ENCODE data around the gene ISCU. TPM values are rescaled to one million over a fixed set of nuclear protein-coding genes. Genes with fewer than 3 reads are reported as not detected.
A peak's percentile ranks its signal among the peaks of the same experiment; 100 is the strongest.

Gene ISCU
- total and polyA plus RNA-seq, 9 of the 15 experiments (the other 6 are each of a cell fraction or from before 2014, with no cell fraction given) = 15.9 to 92.5 (median 77.3) TPM

DNA sequence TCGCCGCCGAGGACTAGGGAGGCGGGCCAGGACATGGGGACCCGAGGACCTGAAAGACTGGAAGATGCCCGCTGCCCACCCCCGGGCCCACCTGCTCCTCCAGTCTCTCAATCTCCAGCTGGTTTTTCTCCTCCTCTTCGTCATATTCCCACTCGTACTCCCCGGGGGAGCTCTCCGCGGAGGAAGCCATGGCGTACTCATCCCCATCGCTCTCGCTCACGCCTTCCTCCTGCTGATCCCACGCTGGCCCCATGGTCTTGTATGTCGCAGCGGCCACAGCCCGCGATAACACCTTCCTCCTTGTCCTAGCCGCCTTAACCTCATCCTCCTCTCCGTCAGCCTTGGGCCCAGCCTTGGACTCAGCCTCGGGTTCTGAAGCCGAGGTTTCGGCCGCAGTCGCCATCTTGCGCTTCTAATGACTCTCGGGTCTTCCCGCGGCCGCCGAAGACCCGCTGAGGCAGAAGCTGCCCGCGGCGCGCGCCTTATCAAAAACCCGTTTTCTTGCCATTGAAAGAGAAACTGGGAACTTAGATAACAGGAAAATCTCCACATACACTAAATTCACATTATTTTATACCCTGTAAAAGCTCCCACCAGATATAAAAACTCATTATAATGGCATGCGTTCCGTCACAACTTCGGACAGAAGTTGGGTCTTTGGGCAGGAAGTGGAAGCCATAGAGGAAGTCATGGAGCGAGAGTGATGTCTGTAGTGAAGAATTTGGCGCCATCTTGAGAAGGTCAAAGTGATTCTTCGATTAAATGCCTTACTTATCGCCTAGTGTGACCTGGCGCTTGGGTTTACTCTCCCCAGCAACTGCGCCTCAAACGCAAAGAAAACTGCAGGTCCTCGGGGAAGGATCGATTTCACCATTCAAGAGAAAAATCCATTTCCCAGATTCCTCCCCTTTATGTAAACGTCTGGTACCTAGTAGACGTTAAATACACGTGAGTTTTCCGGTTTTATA is 1.4 kb upstream of the ISCU start, which contains the start of gene SART3 (continued):
- TF ChIP-seq, protein P1, sequence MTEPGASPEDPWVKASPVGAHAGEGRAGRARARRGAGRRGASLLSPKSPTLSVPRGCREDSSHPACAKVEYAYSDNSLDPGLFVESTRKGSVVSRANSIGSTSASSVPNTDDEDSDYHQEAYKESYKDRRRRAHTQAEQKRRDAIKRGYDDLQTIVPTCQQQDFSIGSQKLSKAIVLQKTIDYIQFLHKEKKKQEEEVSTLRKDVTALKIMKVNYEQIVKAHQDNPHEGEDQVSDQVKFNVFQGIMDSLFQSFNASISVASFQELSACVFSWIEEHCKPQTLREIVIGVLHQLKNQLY (CRISPR knock-in tag; conservative IDR thresholded peaks at IDR 0.05) = no peak
- TF ChIP-seq YY1 (IDR thresholded peaks at IDR 0.05; ENCODE audit: borderline replicate concordance in 1 of 3, control insufficient read depth in 1 of 3, extremely low read depth in 1 of 3, insufficient read depth in 3 of 3, insufficient read length in 1 of 3, insufficient replicate concordance in 2 of 3, low read depth in 1 of 3, low read length in 2 of 3) = peak; percentile 87 to 92 (median 91)
- no peak for TF ChIP-seq PRMT5 (CRISPR knock-in tag; IDR thresholded peaks at IDR 0.05)
- TF ChIP-seq NR2C2 (CRISPR knock-in tag; IDR thresholded peaks at IDR 0.05) = 0 out of 2 replicates have a peak, but pooled peaks have one; percentile 15
- TF ChIP-seq NR2C2 (tag; IDR thresholded peaks at IDR 0.05) = peak; percentile 72; the same call in 1 of the 2 replicates
- TF ChIP-seq MAFK (IDR thresholded peaks at IDR 0.05; ENCODE audit: low read length) = no peak
- no peak for TF ChIP-seq ZSCAN32 (CRISPR knock-in tag; IDR thresholded peaks at IDR 0.05)
- no peak for TF ChIP-seq RBM17 (IDR thresholded peaks at IDR 0.05; ENCODE audit: borderline replicate concordance, low read depth, low read length)
- TF ChIP-seq, protein P2, sequence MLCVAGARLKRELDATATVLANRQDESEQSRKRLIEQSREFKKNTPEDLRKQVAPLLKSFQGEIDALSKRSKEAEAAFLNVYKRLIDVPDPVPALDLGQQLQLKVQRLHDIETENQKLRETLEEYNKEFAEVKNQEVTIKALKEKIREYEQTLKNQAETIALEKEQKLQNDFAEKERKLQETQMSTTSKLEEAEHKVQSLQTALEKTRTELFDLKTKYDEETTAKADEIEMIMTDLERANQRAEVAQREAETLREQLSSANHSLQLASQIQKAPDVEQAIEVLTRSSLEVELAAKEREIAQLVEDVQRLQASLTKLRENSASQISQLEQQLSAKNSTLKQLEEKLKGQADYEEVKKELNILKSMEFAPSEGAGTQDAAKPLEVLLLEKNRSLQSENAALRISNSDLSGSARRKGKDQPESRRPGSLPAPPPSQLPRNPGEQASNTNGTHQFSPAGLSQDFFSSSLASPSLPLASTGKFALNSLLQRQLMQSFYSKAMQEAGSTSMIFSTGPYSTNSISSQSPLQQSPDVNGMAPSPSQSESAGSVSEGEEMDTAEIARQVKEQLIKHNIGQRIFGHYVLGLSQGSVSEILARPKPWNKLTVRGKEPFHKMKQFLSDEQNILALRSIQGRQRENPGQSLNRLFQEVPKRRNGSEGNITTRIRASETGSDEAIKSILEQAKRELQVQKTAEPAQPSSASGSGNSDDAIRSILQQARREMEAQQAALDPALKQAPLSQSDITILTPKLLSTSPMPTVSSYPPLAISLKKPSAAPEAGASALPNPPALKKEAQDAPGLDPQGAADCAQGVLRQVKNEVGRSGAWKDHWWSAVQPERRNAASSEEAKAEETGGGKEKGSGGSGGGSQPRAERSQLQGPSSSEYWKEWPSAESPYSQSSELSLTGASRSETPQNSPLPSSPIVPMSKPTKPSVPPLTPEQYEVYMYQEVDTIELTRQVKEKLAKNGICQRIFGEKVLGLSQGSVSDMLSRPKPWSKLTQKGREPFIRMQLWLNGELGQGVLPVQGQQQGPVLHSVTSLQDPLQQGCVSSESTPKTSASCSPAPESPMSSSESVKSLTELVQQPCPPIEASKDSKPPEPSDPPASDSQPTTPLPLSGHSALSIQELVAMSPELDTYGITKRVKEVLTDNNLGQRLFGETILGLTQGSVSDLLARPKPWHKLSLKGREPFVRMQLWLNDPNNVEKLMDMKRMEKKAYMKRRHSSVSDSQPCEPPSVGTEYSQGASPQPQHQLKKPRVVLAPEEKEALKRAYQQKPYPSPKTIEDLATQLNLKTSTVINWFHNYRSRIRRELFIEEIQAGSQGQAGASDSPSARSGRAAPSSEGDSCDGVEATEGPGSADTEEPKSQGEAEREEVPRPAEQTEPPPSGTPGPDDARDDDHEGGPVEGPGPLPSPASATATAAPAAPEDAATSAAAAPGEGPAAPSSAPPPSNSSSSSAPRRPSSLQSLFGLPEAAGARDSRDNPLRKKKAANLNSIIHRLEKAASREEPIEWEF (CRISPR knock-in tag; IDR thresholded peaks at IDR 0.05) = 0 out of 2 replicates have a peak, but pooled peaks have one; percentile 59
- TF ChIP-seq SPI1 (IDR thresholded peaks at IDR 0.05; ENCODE audit: borderline replicate concordance, low read depth, low read length) = peak; percentile 92
- no peak for TF ChIP-seq SMAD4 (CRISPR knock-in tag; conservative IDR thresholded peaks at IDR 0.05)
- TF ChIP-seq HDAC1 (IDR thresholded peaks at IDR 0.05) = peak in 1 of 2 experiments; percentile 83; a peak in 2 of 4 replicates
- TF ChIP-seq ZNF274 (IDR thresholded peaks at IDR 0.05; ENCODE audit: borderline replicate concordance, low read depth, low read length) = no peak
- no peak for TF ChIP-seq ZSCAN29 (IDR thresholded peaks at IDR 0.05)
- no peak for TF ChIP-seq KDM1A (IDR thresholded peaks at IDR 0.05)
- 0 out of 2 replicates have a peak, but pooled peaks have one; percentile 51 for TF ChIP-seq FOSL1 (tag; conservative IDR thresholded peaks at IDR 0.05)
- peak; percentile 57 for TF ChIP-seq SMAD1 (IDR thresholded peaks at IDR 0.05; ENCODE audit: low read depth, low read length, partially characterized antibody)
- TF ChIP-seq, protein P3, sequence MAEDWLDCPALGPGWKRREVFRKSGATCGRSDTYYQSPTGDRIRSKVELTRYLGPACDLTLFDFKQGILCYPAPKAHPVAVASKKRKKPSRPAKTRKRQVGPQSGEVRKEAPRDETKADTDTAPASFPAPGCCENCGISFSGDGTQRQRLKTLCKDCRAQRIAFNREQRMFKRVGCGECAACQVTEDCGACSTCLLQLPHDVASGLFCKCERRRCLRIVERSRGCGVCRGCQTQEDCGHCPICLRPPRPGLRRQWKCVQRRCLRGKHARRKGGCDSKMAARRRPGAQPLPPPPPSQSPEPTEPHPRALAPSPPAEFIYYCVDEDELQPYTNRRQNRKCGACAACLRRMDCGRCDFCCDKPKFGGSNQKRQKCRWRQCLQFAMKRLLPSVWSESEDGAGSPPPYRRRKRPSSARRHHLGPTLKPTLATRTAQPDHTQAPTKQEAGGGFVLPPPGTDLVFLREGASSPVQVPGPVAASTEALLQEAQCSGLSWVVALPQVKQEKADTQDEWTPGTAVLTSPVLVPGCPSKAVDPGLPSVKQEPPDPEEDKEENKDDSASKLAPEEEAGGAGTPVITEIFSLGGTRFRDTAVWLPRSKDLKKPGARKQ (CRISPR knock-in tag; IDR thresholded peaks at IDR 0.05) = no peak
- TF ChIP-seq ZC3H11A (IDR thresholded peaks at IDR 0.05; ENCODE audit: low read depth, low read length) = no peak
